Fibroblast of villous mesenchyme (primary cell): ENCODE results near the gene P2RY6. TPM values are rescaled to one million over a fixed set of nuclear protein-coding genes. Genes with fewer than 3 reads are reported as not detected.

Experiments
- DNase-seq: peaks from one replicate; pipeline ENCODE4 v3.0.0-alpha.2; 2010; ENCODE audit warnings: low read depth
- H3K4me3 ChIP-seq: 2 replicates; pipeline ENCODE4 v1.5.1; 2011; ENCODE audit warnings: low read depth, mild to moderate bottlenecking, low read length
- CTCF ChIP-seq: IDR thresholded peaks from 2 replicates; pipeline ENCODE4 v1.5.1; 2012; ENCODE audit warnings: low read depth, mild to moderate bottlenecking, low read length; ENCODE audit not compliant: insufficient read depth
- total RNA-seq: library from RNA; depleted of rRNA; stranded (reverse); fragments of >200 nt; gene quantifications from 2 replicates; pipeline ENCODE4 v1.2.3, GENCODE V29; 2012

Gene P2RY6
- total RNA-seq, 1 donor: not detected

- peak; percentile 66 for DNase-seq
- TF ChIP-seq CTCF: no peak
- peak overlapping the region; percentile 81 for H3K4me3 ChIP-seq
These were observed 40.8 kb downstream of the P2RY6 start for GRCh38 chr11:73312851-73313327.

- TF ChIP-seq CTCF: no peak
- DNase-seq: no peak
- H3K4me3 ChIP-seq: peak overlapping the region; percentile 81
These were observed 41.5 kb downstream of the P2RY6 start for GRCh38 chr11:73313652-73314051.

- H3K4me3 ChIP-seq: peak overlapping the region; percentile 81
- peak; percentile 63 for DNase-seq
- no peak for TF ChIP-seq CTCF
These were observed 42.2 kb downstream of the P2RY6 start for GRCh38 chr11:73314117-73314961.

- no peak for TF ChIP-seq CTCF
- H3K4me3 ChIP-seq: peak overlapping the region; percentile 7
- no peak for DNase-seq
These were observed 43.3 kb downstream of the P2RY6 start for GRCh38 chr11:73315293-73316020.

- H3K4me3 ChIP-seq: no peak overlapping the region
- no peak for DNase-seq
- TF ChIP-seq CTCF: no peak
These were observed 44.3 kb downstream of the P2RY6 start for GRCh38 chr11:73316422-73316821.

- TF ChIP-seq CTCF: no peak
- DNase-seq: no peak
- H3K4me3 ChIP-seq: no peak overlapping the region
These were observed 45.2 kb downstream of the P2RY6 start for GRCh38 chr11:73317373-73317772.
